OCI-LY1 (cell line): ENCODE data around the gene RAB6A.

Source experiments
- H2AFZ ChIP-seq: fragments of 200-600 bp; sonication (generic), shearing (Covaris generic); 2 replicates; pipeline ENCODE4 v1.6.0; 2014; ENCODE audit warnings: antibody characterized with exemption, mild to moderate bottlenecking, low read length
- H3F3A ChIP-seq: fragments of 200-600 bp; sonication (generic), shearing (Covaris generic); 2 replicates; pipeline ENCODE4 v1.6.0; 2014; ENCODE audit warnings: mild to moderate bottlenecking, antibody characterized with exemption, low read length, moderate library complexity; ENCODE audit not compliant: insufficient read depth
- H3K27ac ChIP-seq: fragments of 200-600 bp; sonication (generic); 2 replicates; pipeline ENCODE4 v1.5.1; 2014; ENCODE audit warnings: low read length, mixed run types, mild to moderate bottlenecking, low read depth; ENCODE audit not compliant: poor library complexity, severe bottlenecking
- H3K27me3 ChIP-seq: fragments of 200-600 bp; sonication (generic); 2 replicates; pipeline ENCODE4 v1.6.0; 2014; ENCODE audit warnings: antibody characterized with exemption, mild to moderate bottlenecking, low read length, moderate library complexity; ENCODE audit not compliant: insufficient read depth
- H3K36me3 ChIP-seq: fragments of 200-600 bp; sonication (generic); 2 replicates; pipeline ENCODE4 v1.6.1; 2014; ENCODE audit warnings: mild to moderate bottlenecking, antibody characterized with exemption, low read length, moderate library complexity, mixed read lengths; ENCODE audit not compliant: insufficient read depth
- H3K4me1 ChIP-seq: fragments of 200-600 bp; sonication (generic); 2 replicates; pipeline ENCODE4 v1.5.1; 2014; ENCODE audit warnings: mild to moderate bottlenecking, low read length, moderate library complexity; ENCODE audit not compliant: insufficient read depth, severe bottlenecking
- H3K4me2 ChIP-seq: fragments of 200-600 bp; sonication (generic), shearing (Covaris generic); 2 replicates; pipeline ENCODE4 v1.6.1; 2014; ENCODE audit warnings: low read length
- H3K4me3 ChIP-seq: fragments of 200-600 bp; sonication (generic); 2 replicates; pipeline ENCODE4 v1.5.1; 2014; ENCODE audit warnings: low read length, low read depth, mild to moderate bottlenecking, mixed read lengths; ENCODE audit not compliant: poor library complexity, severe bottlenecking
- H3K79me2 ChIP-seq: fragments of 200-600 bp; shearing (Covaris generic); 2 replicates; pipeline ENCODE4 v1.6.1; 2016; ENCODE audit warnings: mixed run types, low read length, mixed read lengths; ENCODE audit not compliant: insufficient read depth
- H3K9ac ChIP-seq: fragments of 200-600 bp; sonication (generic), shearing (Covaris generic); 2 replicates; pipeline ENCODE4 v1.6.1; 2014; ENCODE audit warnings: mild to moderate bottlenecking, low read length, mixed read lengths
- H3K9me2 ChIP-seq: fragments of 200-600 bp; sonication (generic), shearing (Covaris generic); 2 replicates; pipeline ENCODE4 v1.6.1; 2014; ENCODE audit warnings: low read depth, mild to moderate bottlenecking, low read length, mixed read lengths
- H3K9me3 ChIP-seq: fragments of 200-600 bp; shearing (Covaris generic); 2 replicates; pipeline ENCODE4 v1.6.1; 2014; ENCODE audit warnings: low read length, mixed read lengths
- H4K20me1 ChIP-seq: fragments of 200-600 bp; sonication (generic), shearing (Covaris generic); 2 replicates; pipeline ENCODE4 v1.6.0; 2016; ENCODE audit warnings: mild to moderate bottlenecking, low read length; ENCODE audit not compliant: insufficient read depth
- EZH2 ChIP-seq: fragments of 200-600 bp; sonication (generic), shearing (Covaris generic); IDR thresholded peaks from 2 replicates; pipeline ENCODE4 v1.8.0; 2017; ENCODE audit warnings: borderline replicate concordance, mixed run types, mild to moderate bottlenecking, antibody characterized with exemption, low read length, moderate library complexity, mixed read lengths
- TF ChIP-seq, protein P1 (sequence below): fragments of 200-600 bp; sonication (generic), shearing (Covaris generic); IDR thresholded peaks from 2 replicates; pipeline ENCODE4 v1.5.1; 2017; ENCODE audit warnings: mild to moderate bottlenecking, antibody characterized with exemption, low read length, moderate library complexity, mixed read lengths

RAB6A gene

DNA sequence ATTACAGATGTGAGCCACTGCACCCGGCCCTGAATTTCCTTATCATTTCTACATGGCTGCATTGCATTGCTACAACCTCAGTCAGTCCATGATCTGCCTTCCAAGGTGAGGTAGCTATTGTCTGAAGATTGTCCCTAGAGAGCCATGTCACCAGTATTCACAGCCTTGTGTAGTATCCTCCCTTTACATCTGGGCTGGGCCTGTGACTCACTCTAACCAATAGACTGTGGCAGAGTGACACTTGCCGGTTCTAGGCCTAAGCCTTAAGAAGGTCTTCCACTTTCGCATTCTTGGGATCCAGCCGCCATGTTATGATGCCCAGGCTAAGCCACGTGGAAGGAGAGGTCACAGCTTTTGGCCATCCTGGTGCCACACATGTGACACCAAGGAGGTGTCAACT lies 124.6 kb downstream of the RAB6A start:
- Histone ChIP-seq H3K9me3 (no peaks in the 10 kb centered on the region), H2AFZ (no peak overlapping the region)
- TF ChIP-seq, protein P1, sequence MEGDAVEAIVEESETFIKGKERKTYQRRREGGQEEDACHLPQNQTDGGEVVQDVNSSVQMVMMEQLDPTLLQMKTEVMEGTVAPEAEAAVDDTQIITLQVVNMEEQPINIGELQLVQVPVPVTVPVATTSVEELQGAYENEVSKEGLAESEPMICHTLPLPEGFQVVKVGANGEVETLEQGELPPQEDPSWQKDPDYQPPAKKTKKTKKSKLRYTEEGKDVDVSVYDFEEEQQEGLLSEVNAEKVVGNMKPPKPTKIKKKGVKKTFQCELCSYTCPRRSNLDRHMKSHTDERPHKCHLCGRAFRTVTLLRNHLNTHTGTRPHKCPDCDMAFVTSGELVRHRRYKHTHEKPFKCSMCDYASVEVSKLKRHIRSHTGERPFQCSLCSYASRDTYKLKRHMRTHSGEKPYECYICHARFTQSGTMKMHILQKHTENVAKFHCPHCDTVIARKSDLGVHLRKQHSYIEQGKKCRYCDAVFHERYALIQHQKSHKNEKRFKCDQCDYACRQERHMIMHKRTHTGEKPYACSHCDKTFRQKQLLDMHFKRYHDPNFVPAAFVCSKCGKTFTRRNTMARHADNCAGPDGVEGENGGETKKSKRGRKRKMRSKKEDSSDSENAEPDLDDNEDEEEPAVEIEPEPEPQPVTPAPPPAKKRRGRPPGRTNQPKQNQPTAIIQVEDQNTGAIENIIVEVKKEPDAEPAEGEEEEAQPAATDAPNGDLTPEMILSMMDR: no peak
- no peak for TF ChIP-seq EZH2

DNA sequence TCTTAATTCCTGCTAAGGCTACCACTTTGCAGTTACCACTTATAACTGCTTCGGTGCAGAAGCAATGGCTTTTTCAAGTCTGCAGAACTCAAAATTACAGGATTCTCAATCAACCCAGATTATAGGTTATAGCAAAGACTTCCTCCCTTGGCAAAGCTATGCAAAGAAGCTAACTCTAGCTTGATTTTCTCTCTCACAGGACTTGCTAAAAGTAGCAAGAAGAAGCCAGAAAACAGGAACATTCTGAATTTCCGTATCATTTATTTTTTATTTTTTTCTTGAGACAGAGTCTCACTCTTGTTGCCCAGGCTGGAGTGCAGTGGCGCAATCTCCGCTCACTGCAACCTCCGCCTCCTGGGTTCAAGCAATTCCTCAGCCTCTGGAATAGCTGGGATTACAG lies 125.2 kb downstream of the RAB6A start:
- Histone ChIP-seq H3K27ac (no peak overlapping the region), H3K27me3 (no peaks in the 10 kb centered on the region), H4K20me1 (no peaks in the 10 kb centered on the region), H3K4me3 (no peak overlapping the region), H3K9me2 (no peaks in the 10 kb centered on the region), H3K4me2 (no peak overlapping the region), H3K36me3 (no peaks in the 10 kb centered on the region), H3K9ac (no peak overlapping the region), H3K9me3 (no peaks in the 10 kb centered on the region), H2AFZ (no peak overlapping the region), H3K79me2 (no peaks in the 10 kb centered on the region), H3K4me1 (no peaks in the 10 kb centered on the region), H3F3A (no peaks in the 10 kb centered on the region)
- no peak for TF ChIP-seq EZH2
- TF ChIP-seq, protein P1: no peak

More for the DNA sequence above, 124.6 kb downstream of the RAB6A start:
- Histone ChIP-seq H3K4me2 (no peak overlapping the region), H3K9me2 (no peaks in the 10 kb centered on the region), H3K4me1 (no peaks in the 10 kb centered on the region), H3K9ac (no peak overlapping the region), H3K27me3 (no peaks in the 10 kb centered on the region), H4K20me1 (no peaks in the 10 kb centered on the region), H3F3A (no peaks in the 10 kb centered on the region), H3K27ac (no peak overlapping the region), H3K4me3 (no peak overlapping the region), H3K79me2 (no peaks in the 10 kb centered on the region), H3K36me3 (no peaks in the 10 kb centered on the region)

DNA sequence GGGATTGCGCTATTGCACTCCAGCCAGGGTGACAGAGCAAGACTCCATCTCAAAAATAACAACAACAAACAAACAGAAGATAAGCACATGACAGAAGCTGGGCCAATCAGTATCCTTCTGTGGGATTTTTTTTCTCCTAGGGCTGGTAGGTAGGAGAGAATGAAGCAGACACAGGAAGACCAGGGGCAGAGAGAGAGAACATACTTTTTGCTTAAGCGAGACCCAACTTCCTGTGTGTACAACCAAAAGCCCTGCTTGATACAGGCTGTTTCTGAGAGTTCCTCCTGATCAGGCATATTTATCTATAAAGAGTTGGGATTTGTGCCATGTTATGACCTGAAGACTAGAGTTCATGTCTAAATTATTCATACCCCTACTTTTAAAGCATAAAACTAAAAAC lies 126.9 kb downstream of the RAB6A start:
- H3K4me3 ChIP-seq: no peak overlapping the region
- no peaks in the 10 kb centered on the region for H3K36me3 ChIP-seq
- H3K9me3 ChIP-seq: no peaks in the 10 kb centered on the region
- no peak overlapping the region for H3K4me2 ChIP-seq
- H4K20me1 ChIP-seq: no peaks in the 10 kb centered on the region
- H3K4me1 ChIP-seq: no peaks in the 10 kb centered on the region
- no peak overlapping the region for H3K9ac ChIP-seq
- H3K27ac ChIP-seq: no peak overlapping the region
- no peaks in the 10 kb centered on the region for H3K27me3 ChIP-seq
- H3K79me2 ChIP-seq: no peaks in the 10 kb centered on the region
- H3F3A ChIP-seq: no peaks in the 10 kb centered on the region
- no peak for TF ChIP-seq EZH2
- TF ChIP-seq, protein P1: no peak
- H3K9me2 ChIP-seq: no peaks in the 10 kb centered on the region
- H2AFZ ChIP-seq: no peak overlapping the region
